ENCODE data around the gene FERMT3. TPM values are rescaled to one million over a fixed set of nuclear protein-coding genes. Genes with fewer than 3 reads are reported as not detected.

The FERMT3 gene
- total and polyA plus RNA-seq, 2 of the 8 experiments (the other 6 are each of a cell fraction or from before 2014, with no cell fraction given) = 1.4 to 3.7 TPM

- TF ChIP-seq CTCF (IDR thresholded peaks at IDR 0.05; ENCODE audit: control extremely low read depth in 1 of 3, insufficient read depth in 1 of 3, low read depth in 1 of 3, low read length in 3 of 3) (no peak; a peak in 1 of 4 replicates), CBX5 (IDR thresholded peaks at IDR 0.05; ENCODE audit: low read depth, low read length) (no peak), SP2 (IDR thresholded peaks at IDR 0.05; ENCODE audit: low read length) (no peak), RAD21 (IDR thresholded peaks at IDR 0.05 in 1 of 2, conservative IDR thresholded peaks at IDR 0.05 in 1 of 2; ENCODE audit: low read depth in 2 of 2, low read length in 2 of 2) (no peak), ZNF274 (IDR thresholded peaks at IDR 0.05; ENCODE audit: borderline replicate concordance, extremely low read depth, low read length) (no peak), SIX5 (IDR thresholded peaks at IDR 0.05; ENCODE audit: low read depth, low read length) (no peak), HDAC6 (IDR thresholded peaks at IDR 0.05; ENCODE audit: low read depth, low read length) (no peak), BCL11A (IDR thresholded peaks at IDR 0.05; ENCODE audit: low read depth in 2 of 2, low read length in 2 of 2) (no peak), NRF1 (IDR thresholded peaks at IDR 0.05; ENCODE audit: low read depth, low read length) (peak; percentile 71), FOSL1 (IDR thresholded peaks at IDR 0.05; ENCODE audit: insufficient read depth, low read depth, low read length) (no peak), NANOG (IDR thresholded peaks at IDR 0.05; ENCODE audit: insufficient read depth, low read depth, low read length, poor library complexity, severe bottlenecking) (no peak), CHD2 (IDR thresholded peaks at IDR 0.05; ENCODE audit: low read length) (no peak), RFX5 (IDR thresholded peaks at IDR 0.05; ENCODE audit: borderline replicate concordance, low read depth, low read length) (no peak), SP1 (IDR thresholded peaks at IDR 0.05; ENCODE audit: low read depth, low read length) (no peak), SRF (IDR thresholded peaks at IDR 0.05; ENCODE audit: low read depth, low read length) (no peak), EGR1 (IDR thresholded peaks at IDR 0.05; ENCODE audit: borderline replicate concordance, low read depth, low read length) (peak; percentile 70; the same call in 1 of the 2 replicates), JUND (IDR thresholded peaks at IDR 0.05; ENCODE audit: low read length) (no peak)
- TF ChIP-seq, protein P1, sequence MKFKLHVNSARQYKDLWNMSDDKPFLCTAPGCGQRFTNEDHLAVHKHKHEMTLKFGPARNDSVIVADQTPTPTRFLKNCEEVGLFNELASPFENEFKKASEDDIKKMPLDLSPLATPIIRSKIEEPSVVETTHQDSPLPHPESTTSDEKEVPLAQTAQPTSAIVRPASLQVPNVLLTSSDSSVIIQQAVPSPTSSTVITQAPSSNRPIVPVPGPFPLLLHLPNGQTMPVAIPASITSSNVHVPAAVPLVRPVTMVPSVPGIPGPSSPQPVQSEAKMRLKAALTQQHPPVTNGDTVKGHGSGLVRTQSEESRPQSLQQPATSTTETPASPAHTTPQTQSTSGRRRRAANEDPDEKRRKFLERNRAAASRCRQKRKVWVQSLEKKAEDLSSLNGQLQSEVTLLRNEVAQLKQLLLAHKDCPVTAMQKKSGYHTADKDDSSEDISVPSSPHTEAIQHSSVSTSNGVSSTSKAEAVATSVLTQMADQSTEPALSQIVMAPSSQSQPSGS (IDR thresholded peaks at IDR 0.05; ENCODE audit: low read length) = no peak
- TF ChIP-seq, protein P2, sequence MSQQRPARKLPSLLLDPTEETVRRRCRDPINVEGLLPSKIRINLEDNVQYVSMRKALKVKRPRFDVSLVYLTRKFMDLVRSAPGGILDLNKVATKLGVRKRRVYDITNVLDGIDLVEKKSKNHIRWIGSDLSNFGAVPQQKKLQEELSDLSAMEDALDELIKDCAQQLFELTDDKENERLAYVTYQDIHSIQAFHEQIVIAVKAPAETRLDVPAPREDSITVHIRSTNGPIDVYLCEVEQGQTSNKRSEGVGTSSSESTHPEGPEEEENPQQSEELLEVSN (IDR thresholded peaks at IDR 0.05) = peak; percentile 28; the same call in 1 of the 2 replicates
Observed at GRCh38 chr11:64240435-64241240, 34.1 kb downstream of the FERMT3 start, which contains the start of gene FKBP2 (continued).

Measured in H1 (cell line).